GM18951 (cell line): Measurements from ENCODE around the gene EVI5.

ENCODE experiments used
- POLR2A ChIP-seq: IDR thresholded peaks from 4 replicates; pipeline ENCODE4 v1.6.1; 2011; ENCODE audit warnings: mild to moderate bottlenecking; ENCODE audit not compliant: insufficient read length, insufficient read depth; ENCODE audit errors: extremely low read depth
- in situ Hi-C: fragments of 300-500 bp; cut with MboI; formaldehyde crosslinking; loops from one replicate; pipeline ENCODE4 v1.12.0; 2022; ENCODE audit warnings: low sequenced_read_pairs, mixed read lengths, inconsistent platforms; ENCODE audit not compliant: unreplicated experiment

Gene EVI5

GRCh38 chr1:92784639-92785500 is at the start of gene EVI5:
EVI5 (minus strand) TSS chr1:92785108; CDS start chr1:92736546, 48,562 bp downstream.
- TF ChIP-seq POLR2A = peak; percentile 57
- in situ Hi-C loops = no loop called here

GRCh38 chr1:92834617-92835016 is 49.7 kb upstream of the EVI5 start:
- in situ Hi-C loops = no loop called here
- no peak for TF ChIP-seq POLR2A

GRCh38 chr1:92833840-92834239 is 48.9 kb upstream of the EVI5 start:
- TF ChIP-seq POLR2A = no peak
- in situ Hi-C loops = no loop called here

- TF ChIP-seq POLR2A = no peak
- in situ Hi-C loops = no loop called here
Measured at GRCh38 chr1:92832537-92833114, 47.7 kb upstream of the EVI5 start.

GRCh38 chr1:92831762-92832536 is 47.0 kb upstream of the EVI5 start, which contains the start of gene RPL5:
RPL5 (plus strand) TSS chr1:92832040; CDS start chr1:92832115, 75 bp downstream.
- in situ Hi-C loops = no loop called here

GRCh38 chr1:92831368-92831761 is 46.5 kb upstream of the EVI5 start:
- no peak for TF ChIP-seq POLR2A
- in situ Hi-C loops = no loop called here

More at GRCh38 chr1:92831762-92832536, 47.0 kb upstream of the EVI5 start, which contains the start of gene RPL5:
- TF ChIP-seq POLR2A = peak; percentile 99

- TF ChIP-seq POLR2A = no peak
- in situ Hi-C loops = no loop called here
Measured at GRCh38 chr1:92826792-92827191, 41.9 kb upstream of the EVI5 start.

GRCh38 chr1:92822879-92823278 is 38.0 kb upstream of the EVI5 start:
- in situ Hi-C loops = no loop called here
- TF ChIP-seq POLR2A = no peak

GRCh38 chr1:92820551-92820950 is 35.6 kb upstream of the EVI5 start:
- in situ Hi-C loops = no loop called here
- no peak for TF ChIP-seq POLR2A

- TF ChIP-seq POLR2A = no peak
- in situ Hi-C loops = no loop called here
Measured at GRCh38 chr1:92820024-92820423, 35.1 kb upstream of the EVI5 start.

- TF ChIP-seq POLR2A = no peak
- in situ Hi-C loops = no loop called here
Measured at GRCh38 chr1:92817986-92818764, 33.3 kb upstream of the EVI5 start.

- no peak for TF ChIP-seq POLR2A
- in situ Hi-C loops = no loop called here
Measured at GRCh38 chr1:92817137-92817697, 32.3 kb upstream of the EVI5 start.
